ENCODE results near the gene REXO1.

DNA sequence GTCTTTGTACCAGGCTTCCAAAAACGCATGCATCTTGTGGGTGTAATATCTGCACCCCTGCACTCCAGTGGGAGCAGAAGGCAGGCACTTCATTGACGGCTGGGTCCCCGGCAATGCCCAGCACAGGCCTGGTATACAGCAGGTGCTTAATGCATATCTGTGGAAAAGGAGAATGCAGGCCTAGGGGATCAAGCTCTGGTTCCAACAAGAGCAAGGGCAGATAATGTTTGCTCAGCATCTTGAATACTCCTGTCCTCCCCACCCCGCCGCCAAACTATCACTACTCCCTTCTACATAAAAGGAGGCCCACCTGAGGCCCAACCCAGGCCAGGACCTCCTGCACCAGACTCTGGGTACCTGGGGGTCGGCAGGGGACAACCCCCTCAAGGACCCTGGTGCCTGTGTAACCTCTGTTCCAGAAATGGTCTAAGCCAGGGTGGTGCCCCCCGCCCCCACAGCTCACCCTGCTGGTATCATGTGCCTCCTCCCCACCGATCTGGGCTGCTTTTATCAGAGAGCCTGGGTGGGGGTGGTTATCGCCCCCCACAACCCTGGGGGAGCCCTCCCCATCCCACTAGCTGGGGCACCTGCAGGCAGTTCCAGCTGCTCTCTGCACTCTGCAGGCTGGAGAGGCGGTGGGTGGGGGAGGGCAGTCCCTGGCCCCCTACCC, 10.3 kb upstream of the REXO1 start:
- TF ChIP-seq, protein P1, sequence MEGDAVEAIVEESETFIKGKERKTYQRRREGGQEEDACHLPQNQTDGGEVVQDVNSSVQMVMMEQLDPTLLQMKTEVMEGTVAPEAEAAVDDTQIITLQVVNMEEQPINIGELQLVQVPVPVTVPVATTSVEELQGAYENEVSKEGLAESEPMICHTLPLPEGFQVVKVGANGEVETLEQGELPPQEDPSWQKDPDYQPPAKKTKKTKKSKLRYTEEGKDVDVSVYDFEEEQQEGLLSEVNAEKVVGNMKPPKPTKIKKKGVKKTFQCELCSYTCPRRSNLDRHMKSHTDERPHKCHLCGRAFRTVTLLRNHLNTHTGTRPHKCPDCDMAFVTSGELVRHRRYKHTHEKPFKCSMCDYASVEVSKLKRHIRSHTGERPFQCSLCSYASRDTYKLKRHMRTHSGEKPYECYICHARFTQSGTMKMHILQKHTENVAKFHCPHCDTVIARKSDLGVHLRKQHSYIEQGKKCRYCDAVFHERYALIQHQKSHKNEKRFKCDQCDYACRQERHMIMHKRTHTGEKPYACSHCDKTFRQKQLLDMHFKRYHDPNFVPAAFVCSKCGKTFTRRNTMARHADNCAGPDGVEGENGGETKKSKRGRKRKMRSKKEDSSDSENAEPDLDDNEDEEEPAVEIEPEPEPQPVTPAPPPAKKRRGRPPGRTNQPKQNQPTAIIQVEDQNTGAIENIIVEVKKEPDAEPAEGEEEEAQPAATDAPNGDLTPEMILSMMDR (IDR thresholded peaks at IDR 0.05) = no peak
- no peak for TF ChIP-seq TCF7L2 (IDR thresholded peaks at IDR 0.05; ENCODE audit: low read depth, low read length)
- no peak for TF ChIP-seq POLR2AphosphoS5 (IDR thresholded peaks at IDR 0.05; ENCODE audit: low read depth, low read length)
- TF ChIP-seq, protein P2, sequence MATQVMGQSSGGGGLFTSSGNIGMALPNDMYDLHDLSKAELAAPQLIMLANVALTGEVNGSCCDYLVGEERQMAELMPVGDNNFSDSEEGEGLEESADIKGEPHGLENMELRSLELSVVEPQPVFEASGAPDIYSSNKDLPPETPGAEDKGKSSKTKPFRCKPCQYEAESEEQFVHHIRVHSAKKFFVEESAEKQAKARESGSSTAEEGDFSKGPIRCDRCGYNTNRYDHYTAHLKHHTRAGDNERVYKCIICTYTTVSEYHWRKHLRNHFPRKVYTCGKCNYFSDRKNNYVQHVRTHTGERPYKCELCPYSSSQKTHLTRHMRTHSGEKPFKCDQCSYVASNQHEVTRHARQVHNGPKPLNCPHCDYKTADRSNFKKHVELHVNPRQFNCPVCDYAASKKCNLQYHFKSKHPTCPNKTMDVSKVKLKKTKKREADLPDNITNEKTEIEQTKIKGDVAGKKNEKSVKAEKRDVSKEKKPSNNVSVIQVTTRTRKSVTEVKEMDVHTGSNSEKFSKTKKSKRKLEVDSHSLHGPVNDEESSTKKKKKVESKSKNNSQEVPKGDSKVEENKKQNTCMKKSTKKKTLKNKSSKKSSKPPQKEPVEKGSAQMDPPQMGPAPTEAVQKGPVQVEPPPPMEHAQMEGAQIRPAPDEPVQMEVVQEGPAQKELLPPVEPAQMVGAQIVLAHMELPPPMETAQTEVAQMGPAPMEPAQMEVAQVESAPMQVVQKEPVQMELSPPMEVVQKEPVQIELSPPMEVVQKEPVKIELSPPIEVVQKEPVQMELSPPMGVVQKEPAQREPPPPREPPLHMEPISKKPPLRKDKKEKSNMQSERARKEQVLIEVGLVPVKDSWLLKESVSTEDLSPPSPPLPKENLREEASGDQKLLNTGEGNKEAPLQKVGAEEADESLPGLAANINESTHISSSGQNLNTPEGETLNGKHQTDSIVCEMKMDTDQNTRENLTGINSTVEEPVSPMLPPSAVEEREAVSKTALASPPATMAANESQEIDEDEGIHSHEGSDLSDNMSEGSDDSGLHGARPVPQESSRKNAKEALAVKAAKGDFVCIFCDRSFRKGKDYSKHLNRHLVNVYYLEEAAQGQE (IDR thresholded peaks at IDR 0.05; ENCODE audit: insufficient read depth in 1 of 2, low read depth in 2 of 2, low read length in 1 of 2) = no peak
- TF ChIP-seq SIN3A (IDR thresholded peaks at IDR 0.05; ENCODE audit: borderline replicate concordance, insufficient read depth, low read depth, low read length) = no peak

All from Panc1 (cell line).